HCT116 (cell line): Measurements from ENCODE around the gene SMARCAD1.

Experiments
- EZH2 ChIP-seq: fragments of 200-600 bp; sonication (generic); IDR thresholded peaks from 2 replicates; pipeline ENCODE4 v1.6.1; 2017; ENCODE audit warnings: antibody characterized with exemption, mixed run types
- EZH2phosphoT487 ChIP-seq: fragments of 200-600 bp; IDR thresholded peaks from 2 replicates; pipeline ENCODE4 v1.6.1; 2018; ENCODE audit warnings: antibody characterized with exemption, borderline replicate concordance
- POLR2A ChIP-seq: IDR thresholded peaks from 2 replicates; pipeline ENCODE4 v1.7.0; 2011; ENCODE audit warnings: borderline replicate concordance; ENCODE audit not compliant: insufficient read depth, insufficient read length; ENCODE audit errors: extremely low read depth
- POLR2AphosphoS5 ChIP-seq: IDR thresholded peaks from 2 replicates; pipeline ENCODE4 v1.6.1; 2011; ENCODE audit warnings: mild to moderate bottlenecking, low read depth, low read length, moderate library complexity
- RAD21 ChIP-seq: IDR thresholded peaks from 2 replicates; pipeline ENCODE4 v1.6.1; 2012; ENCODE audit warnings: low read depth, mild to moderate bottlenecking
- SRF ChIP-seq: IDR thresholded peaks from 2 replicates; pipeline ENCODE4 v1.6.1; 2012; ENCODE audit warnings: low read depth
- ZNF274 ChIP-seq: fragments of 200-500 bp; sonication (Bioruptor generic); IDR thresholded peaks from 2 replicates; pipeline ENCODE4 v1.6.1; 2014; ENCODE audit warnings: mild to moderate bottlenecking, low read depth, low read length, inconsistent platforms
- TF ChIP-seq, protein P1 (sequence below), 3 experiments: fragments of 200-600 bp in 1 of 3; sonication (generic) in 1 of 3; IDR thresholded peaks in 2 of 3; conservative IDR thresholded peaks in 1 of 3; 2 replicates each; pipeline ENCODE4 v1.5.1; 2012 to 2017; ENCODE audit warnings: low read depth in 2 of 3, low read length in 2 of 3, antibody characterized with exemption in 1 of 3, borderline replicate concordance in 1 of 3, control low read depth in 1 of 3, mild to moderate bottlenecking in 1 of 3, mixed read lengths in 1 of 3, mixed run types in 1 of 3, moderate library complexity in 1 of 3; ENCODE audit not compliant: insufficient read depth in 1 of 3
- TF ChIP-seq, protein P2 (sequence below): IDR thresholded peaks from 2 replicates; pipeline ENCODE4 v1.6.1; 2012; ENCODE audit warnings: low read depth
- TF ChIP-seq, protein P3 (sequence below): IDR thresholded peaks from 2 replicates; pipeline ENCODE4 v1.6.1; 2011; ENCODE audit warnings: mild to moderate bottlenecking, low read length, moderate library complexity; ENCODE audit not compliant: insufficient replicate concordance; ENCODE audit errors: extremely low read depth

DNA sequence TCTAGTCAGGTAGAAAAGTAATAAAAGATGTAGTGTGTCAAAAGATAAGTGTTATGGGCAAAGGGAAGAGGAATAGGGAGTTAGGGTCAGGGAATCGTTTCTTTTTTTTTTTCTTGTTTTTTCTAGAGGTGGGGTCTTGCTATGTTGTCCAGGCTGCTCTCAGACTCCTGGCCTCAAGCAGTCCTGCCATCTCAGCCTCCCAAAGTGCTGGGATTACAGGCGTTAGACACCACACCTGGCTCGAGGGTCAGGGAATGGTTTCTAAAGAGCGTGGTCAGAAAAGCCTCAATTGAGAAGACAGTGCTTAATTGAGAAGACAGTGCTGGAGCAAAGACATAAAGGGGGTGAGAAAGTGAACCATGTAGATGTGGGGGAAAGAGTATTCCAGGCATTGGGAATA is 19.1 kb downstream of the SMARCAD1 start:
- TF ChIP-seq, protein P1, sequence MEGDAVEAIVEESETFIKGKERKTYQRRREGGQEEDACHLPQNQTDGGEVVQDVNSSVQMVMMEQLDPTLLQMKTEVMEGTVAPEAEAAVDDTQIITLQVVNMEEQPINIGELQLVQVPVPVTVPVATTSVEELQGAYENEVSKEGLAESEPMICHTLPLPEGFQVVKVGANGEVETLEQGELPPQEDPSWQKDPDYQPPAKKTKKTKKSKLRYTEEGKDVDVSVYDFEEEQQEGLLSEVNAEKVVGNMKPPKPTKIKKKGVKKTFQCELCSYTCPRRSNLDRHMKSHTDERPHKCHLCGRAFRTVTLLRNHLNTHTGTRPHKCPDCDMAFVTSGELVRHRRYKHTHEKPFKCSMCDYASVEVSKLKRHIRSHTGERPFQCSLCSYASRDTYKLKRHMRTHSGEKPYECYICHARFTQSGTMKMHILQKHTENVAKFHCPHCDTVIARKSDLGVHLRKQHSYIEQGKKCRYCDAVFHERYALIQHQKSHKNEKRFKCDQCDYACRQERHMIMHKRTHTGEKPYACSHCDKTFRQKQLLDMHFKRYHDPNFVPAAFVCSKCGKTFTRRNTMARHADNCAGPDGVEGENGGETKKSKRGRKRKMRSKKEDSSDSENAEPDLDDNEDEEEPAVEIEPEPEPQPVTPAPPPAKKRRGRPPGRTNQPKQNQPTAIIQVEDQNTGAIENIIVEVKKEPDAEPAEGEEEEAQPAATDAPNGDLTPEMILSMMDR (IDR thresholded peaks at IDR 0.05 in 2 of 3, conservative IDR thresholded peaks at IDR 0.05 in 1 of 3; ENCODE audit: borderline replicate concordance in 1 of 3, insufficient read depth in 1 of 3, low read depth in 2 of 3, low read length in 2 of 3): no peak
- TF ChIP-seq SRF: no peak
- TF ChIP-seq, protein P2, sequence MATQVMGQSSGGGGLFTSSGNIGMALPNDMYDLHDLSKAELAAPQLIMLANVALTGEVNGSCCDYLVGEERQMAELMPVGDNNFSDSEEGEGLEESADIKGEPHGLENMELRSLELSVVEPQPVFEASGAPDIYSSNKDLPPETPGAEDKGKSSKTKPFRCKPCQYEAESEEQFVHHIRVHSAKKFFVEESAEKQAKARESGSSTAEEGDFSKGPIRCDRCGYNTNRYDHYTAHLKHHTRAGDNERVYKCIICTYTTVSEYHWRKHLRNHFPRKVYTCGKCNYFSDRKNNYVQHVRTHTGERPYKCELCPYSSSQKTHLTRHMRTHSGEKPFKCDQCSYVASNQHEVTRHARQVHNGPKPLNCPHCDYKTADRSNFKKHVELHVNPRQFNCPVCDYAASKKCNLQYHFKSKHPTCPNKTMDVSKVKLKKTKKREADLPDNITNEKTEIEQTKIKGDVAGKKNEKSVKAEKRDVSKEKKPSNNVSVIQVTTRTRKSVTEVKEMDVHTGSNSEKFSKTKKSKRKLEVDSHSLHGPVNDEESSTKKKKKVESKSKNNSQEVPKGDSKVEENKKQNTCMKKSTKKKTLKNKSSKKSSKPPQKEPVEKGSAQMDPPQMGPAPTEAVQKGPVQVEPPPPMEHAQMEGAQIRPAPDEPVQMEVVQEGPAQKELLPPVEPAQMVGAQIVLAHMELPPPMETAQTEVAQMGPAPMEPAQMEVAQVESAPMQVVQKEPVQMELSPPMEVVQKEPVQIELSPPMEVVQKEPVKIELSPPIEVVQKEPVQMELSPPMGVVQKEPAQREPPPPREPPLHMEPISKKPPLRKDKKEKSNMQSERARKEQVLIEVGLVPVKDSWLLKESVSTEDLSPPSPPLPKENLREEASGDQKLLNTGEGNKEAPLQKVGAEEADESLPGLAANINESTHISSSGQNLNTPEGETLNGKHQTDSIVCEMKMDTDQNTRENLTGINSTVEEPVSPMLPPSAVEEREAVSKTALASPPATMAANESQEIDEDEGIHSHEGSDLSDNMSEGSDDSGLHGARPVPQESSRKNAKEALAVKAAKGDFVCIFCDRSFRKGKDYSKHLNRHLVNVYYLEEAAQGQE: no peak
- TF ChIP-seq POLR2AphosphoS5: no peak
- TF ChIP-seq EZH2phosphoT487: no peak
- TF ChIP-seq, protein P3, sequence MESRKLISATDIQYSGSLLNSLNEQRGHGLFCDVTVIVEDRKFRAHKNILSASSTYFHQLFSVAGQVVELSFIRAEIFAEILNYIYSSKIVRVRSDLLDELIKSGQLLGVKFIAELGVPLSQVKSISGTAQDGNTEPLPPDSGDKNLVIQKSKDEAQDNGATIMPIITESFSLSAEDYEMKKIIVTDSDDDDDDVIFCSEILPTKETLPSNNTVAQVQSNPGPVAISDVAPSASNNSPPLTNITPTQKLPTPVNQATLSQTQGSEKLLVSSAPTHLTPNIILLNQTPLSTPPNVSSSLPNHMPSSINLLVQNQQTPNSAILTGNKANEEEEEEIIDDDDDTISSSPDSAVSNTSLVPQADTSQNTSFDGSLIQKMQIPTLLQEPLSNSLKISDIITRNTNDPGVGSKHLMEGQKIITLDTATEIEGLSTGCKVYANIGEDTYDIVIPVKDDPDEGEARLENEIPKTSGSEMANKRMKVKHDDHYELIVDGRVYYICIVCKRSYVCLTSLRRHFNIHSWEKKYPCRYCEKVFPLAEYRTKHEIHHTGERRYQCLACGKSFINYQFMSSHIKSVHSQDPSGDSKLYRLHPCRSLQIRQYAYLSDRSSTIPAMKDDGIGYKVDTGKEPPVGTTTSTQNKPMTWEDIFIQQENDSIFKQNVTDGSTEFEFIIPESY: no peak
- TF ChIP-seq ZNF274: no peak
- TF ChIP-seq RAD21: no peak
- TF ChIP-seq POLR2A: no peak
- no peak for TF ChIP-seq EZH2
